IMR-90 (cell line): ENCODE data around the gene VMO1. TPM values are rescaled to one million over a fixed set of nuclear protein-coding genes. Genes with fewer than 3 reads are reported as not detected.

Experiments used
- ATAC-seq: fragments of 200-7000 bp; cut with Tn5 transposase; 2 replicates; pipeline ENCODE4 v1.9.1; 2020; ENCODE audit warnings: low read depth, mild to moderate bottlenecking, moderate library complexity
- BruUV-seq: library from RNA; stranded (reverse); fragments of 400-500 nt; replicated peaks from 2 replicates; lab custom pipeline; 2021; lab: Mats Ljungman, UMichigan
- CTCF ChIA-PET: fragments of 300-600 bp; formaldehyde crosslinking; extraction: SDS; loops from one replicate; lab custom pipeline; 2021; ENCODE audit warnings: antibody characterized with exemption; lab: Yijun Ruan, JAX
- POLR2A ChIA-PET: fragments of 300-600 bp; sonication (Branson Sonifier 250); formaldehyde crosslinking; loops from one replicate; lab custom pipeline; 2022; ENCODE audit warnings: antibody characterized with exemption; ENCODE audit not compliant: unreplicated experiment; lab: Charles Lee
- DNase-seq: peaks from one replicate; pipeline ENCODE4 v3.0.0; 2013
- H2AFZ ChIP-seq: replicated peaks from 2 replicates; pipeline ENCODE3; 2013; ENCODE audit warnings: low read length, mild to moderate bottlenecking; ENCODE audit not compliant: poor library complexity
- H2AK5ac ChIP-seq: 2 replicates; pipeline ENCODE4 v1.6.1; 2013; ENCODE audit warnings: low read depth, low read length, inconsistent platforms
- H2AK9ac ChIP-seq: replicated peaks from 2 replicates; pipeline ENCODE3; 2013; ENCODE audit warnings: mild to moderate bottlenecking, low read depth, low read length, moderate library complexity; ENCODE audit not compliant: poor library complexity
- H2BK120ac ChIP-seq: 2 replicates; pipeline ENCODE4 v1.6.1; 2013; ENCODE audit warnings: low read depth, low read length, inconsistent platforms
- H2BK15ac ChIP-seq: 3 replicates; pipeline ENCODE4 v1.6.1; 2013; ENCODE audit warnings: low read depth, low read length, inconsistent platforms
- H2BK20ac ChIP-seq: 2 replicates; pipeline ENCODE4 v1.6.1; 2013; ENCODE audit warnings: low read depth, mild to moderate bottlenecking, inconsistent platforms, low read length, moderate library complexity
- H2BK5ac ChIP-seq: 2 replicates; pipeline ENCODE4 v1.6.1; 2013; ENCODE audit warnings: mild to moderate bottlenecking, low read depth, low read length, inconsistent platforms; ENCODE audit not compliant: poor library complexity, severe bottlenecking
- H3K14ac ChIP-seq: replicated peaks from 2 replicates; pipeline ENCODE4 v1.6.1; 2013; ENCODE audit warnings: low read depth, low read length, inconsistent platforms
- H3K18ac ChIP-seq: 2 replicates; pipeline ENCODE4 v1.6.1; 2013; ENCODE audit warnings: low read depth, low read length, control low read depth
- H3K23ac ChIP-seq: 2 replicates; pipeline ENCODE4 v1.6.1; 2013; ENCODE audit warnings: low read depth, low read length, inconsistent platforms
- H3K27ac ChIP-seq: 2 replicates; pipeline ENCODE4 v1.5.1; 2013; ENCODE audit warnings: mild to moderate bottlenecking, control low read depth, low read length; ENCODE audit not compliant: insufficient read depth
- H3K27me3 ChIP-seq: 2 replicates; pipeline ENCODE4 v1.6.1; 2013; ENCODE audit warnings: low read length; ENCODE audit not compliant: control insufficient read depth, insufficient read depth
- H3K36me3 ChIP-seq: 2 replicates; pipeline ENCODE4 v1.6.1; 2013; ENCODE audit warnings: low read length, mixed read lengths; ENCODE audit not compliant: control insufficient read depth, insufficient read depth
- H3K4ac ChIP-seq: 2 replicates; pipeline ENCODE4 v1.6.1; 2013; ENCODE audit warnings: low read depth, low read length, inconsistent platforms
- H3K4me1 ChIP-seq: 2 replicates; pipeline ENCODE4 v1.6.1; 2013; ENCODE audit warnings: low read length, mixed read lengths; ENCODE audit not compliant: control insufficient read depth, insufficient read depth
- H3K4me2 ChIP-seq: 2 replicates; pipeline ENCODE4 v1.6.1; 2013; ENCODE audit warnings: low read depth, mild to moderate bottlenecking, control low read depth, low read length, moderate library complexity
- H3K4me3 ChIP-seq: 2 replicates; pipeline ENCODE4 v1.5.1; 2013; ENCODE audit warnings: low read depth, mild to moderate bottlenecking, control low read depth, low read length, moderate library complexity; ENCODE audit not compliant: insufficient read depth
- H3K56ac ChIP-seq: 2 replicates; pipeline ENCODE4 v1.6.1; 2013; ENCODE audit warnings: low read length, inconsistent platforms; ENCODE audit not compliant: insufficient read depth; ENCODE audit errors: extremely low read depth
- H3K79me1 ChIP-seq, 2 experiments: 2 replicates each; pipeline ENCODE4 v1.6.1; 2013; ENCODE audit warnings: low read length in 2 of 2, inconsistent platforms in 1 of 2, low read depth in 1 of 2
- H3K9ac ChIP-seq: 2 replicates; pipeline ENCODE4 v1.6.1; 2013; ENCODE audit warnings: low read depth, low read length, control low read depth
- H3K9me1 ChIP-seq: 2 replicates; pipeline ENCODE4 v1.6.1; 2013; ENCODE audit warnings: low read length, inconsistent platforms; ENCODE audit not compliant: insufficient read depth
- H3K9me3 ChIP-seq: 2 replicates; pipeline ENCODE4 v1.6.1; 2013; ENCODE audit warnings: low read length; ENCODE audit not compliant: control insufficient read depth, insufficient read depth
- H4K20me1 ChIP-seq: 2 replicates; pipeline ENCODE4 v1.6.1; 2013; ENCODE audit warnings: low read length, inconsistent platforms; ENCODE audit not compliant: insufficient read depth
- H4K5ac ChIP-seq: 2 replicates; pipeline ENCODE4 v1.6.1; 2013; ENCODE audit warnings: mild to moderate bottlenecking, low read depth, low read length, control low read depth
- H4K8ac ChIP-seq, 2 experiments: 2 replicates each; pipeline ENCODE4 v1.6.1; 2013; ENCODE audit warnings: low read depth in 2 of 2, low read length in 2 of 2, control low read depth in 1 of 2, inconsistent platforms in 1 of 2
- H4K91ac ChIP-seq: 2 replicates; pipeline ENCODE4 v1.6.1; 2013; ENCODE audit warnings: low read depth, low read length, inconsistent platforms; ENCODE audit not compliant: insufficient read depth
- CHD1 ChIP-seq: IDR thresholded peaks from 2 replicates; pipeline ENCODE4 v1.6.1; 2012; ENCODE audit warnings: low read depth, low read length, improper control_type of control experiment
- MAZ ChIP-seq: IDR thresholded peaks from 2 replicates; pipeline ENCODE4 v1.6.1; 2012; ENCODE audit warnings: low read depth, mild to moderate bottlenecking, low read length, improper control_type of control experiment, moderate library complexity, borderline replicate concordance
- POLR2A ChIP-seq: IDR thresholded peaks from 2 replicates; pipeline ENCODE4 v1.6.1; 2012; ENCODE audit warnings: mild to moderate bottlenecking, low read depth, low read length
- RCOR1 ChIP-seq: IDR thresholded peaks from 2 replicates; pipeline ENCODE4 v1.6.1; 2012; ENCODE audit warnings: mild to moderate bottlenecking, low read length, improper control_type of control experiment; ENCODE audit not compliant: insufficient replicate concordance
- RFX5 ChIP-seq: IDR thresholded peaks from 2 replicates; pipeline ENCODE4 v1.8.0; 2012; ENCODE audit warnings: low read depth, mild to moderate bottlenecking, low read length, moderate library complexity
- WGBS, 2 experiments: methylation state at CpG; one replicate each; pipeline versions ENCODE4 v1.1.5 to v1.1.7; 2013; ENCODE audit warnings: missing lambda C conversion rate in 2 of 2; ENCODE audit not compliant: insufficient read length in 1 of 2; ENCODE audit errors: extremely low coverage in 2 of 2; 5-methylcytosine and 5-hydroxymethylcytosine counted together
- dilution Hi-C: fragments of 300-500 bp; cut with HindIII; formaldehyde crosslinking; loops from one replicate; pipeline ENCODE4 v1.14.3; 2018; ENCODE audit warnings: low sequenced_read_pairs; ENCODE audit not compliant: unreplicated experiment
- in situ Hi-C: fragments of 300-500 bp; cut with MboI; formaldehyde crosslinking; loops from 3 replicates; pipeline ENCODE4 v1.14.3; 2019; ENCODE audit warnings: low sequenced_read_pairs, inconsistent platforms, mixed read lengths
- intact Hi-C: fragments of 100-400 bp; cut with micrococcal nuclease; formaldehyde crosslinking; loops from 2 replicates; pipeline ENCODE4 v1.10.0; 2022
- polyA plus RNA-seq, 3 experiments: library from polyadenylated mRNA; depleted of rRNA; stranded (reverse); fragments of >200 nt; gene quantifications; 2 replicates each; pipeline ENCODE4 v1.2.3, GENCODE V29; 2012; ENCODE audit warnings: low replicate concordance in 1 of 3
- total RNA-seq: library from RNA; depleted of rRNA; stranded (reverse); fragments of >200 nt; gene quantifications from 2 replicates; pipeline ENCODE4 v1.2.3, GENCODE V29; 2012
- TF ChIP-seq, protein P1 (sequence below): conservative IDR thresholded peaks from 2 replicates; pipeline ENCODE4 v1.5.1; 2012; ENCODE audit warnings: mild to moderate bottlenecking, low read depth, low read length, improper control_type of control experiment
- TF ChIP-seq, protein P2 (sequence below): fragments of 150-350 bp; IDR thresholded peaks from 2 replicates; pipeline ENCODE4 v1.6.1; 2016; ENCODE audit warnings: low read depth, mild to moderate bottlenecking, low read length, moderate library complexity, borderline replicate concordance

VMO1 gene
- total and polyA plus RNA-seq, 2 of the 4 experiments (the other 2 are of a cell fraction): 0.14 TPM; not detected in 1

DNA sequence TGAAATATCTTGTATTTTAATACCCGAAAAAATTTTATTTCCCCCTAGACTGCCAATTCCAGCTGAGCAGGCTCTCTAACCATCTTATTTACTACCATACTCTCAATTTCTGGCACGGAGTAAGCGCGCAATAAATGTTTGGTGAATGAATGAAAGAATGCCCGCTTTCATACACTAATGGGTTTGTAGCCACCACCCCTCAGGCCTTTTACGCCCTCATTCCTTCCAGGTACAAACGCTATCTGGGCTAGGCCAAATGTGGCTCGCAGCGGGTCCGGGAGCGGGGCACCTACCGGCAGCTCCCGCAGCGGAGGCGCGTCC lies 20.3 kb upstream of the VMO1 start:
- peak overlapping the region in 1 of 2 experiments; percentile 54; a peak in 3 of 4 replicates for H4K8ac ChIP-seq
- peak overlapping the region; percentile 78; the same call in 1 of the 2 replicates for H3K56ac ChIP-seq
- no peaks in the 10 kb centered on the region for H4K20me1 ChIP-seq
- H2BK5ac ChIP-seq: no peak overlapping the region
- H2AK9ac ChIP-seq: peak overlapping the region; percentile 60
- no peak overlapping the region for H2BK15ac ChIP-seq
- POLR2A ChIA-PET: no interaction called here
- no peaks in the 10 kb centered on the region for H3K9me3 ChIP-seq
- peak overlapping the region; percentile 87; the same call in 1 of the 2 replicates for H3K23ac ChIP-seq
- H3K27me3 ChIP-seq: no peaks in the 10 kb centered on the region
- in situ Hi-C loops: no loop called here
- peaks cover 18% of the 10 kb centered on the region for H3K36me3 ChIP-seq
- no peak overlapping the region for H2BK120ac ChIP-seq
- peaks cover 0 to 25% of the 10 kb centered on the region in 2 experiments; a peak in 3 of 4 replicates for H3K79me1 ChIP-seq
- DNase-seq: no peak
- CTCF ChIA-PET: interaction anchor here (1.7 kb wide), 1 partner anchor 10 kb away, joined by 5 read pairs; the partner anchor contains the start of gene PSMB6
- peak overlapping the region; percentile 96 for H3K9ac ChIP-seq
- no peak for ATAC-seq
- TF ChIP-seq POLR2A (no peak), RFX5 (no peak), MAZ (no peak), CHD1 (no peak), RCOR1 (no peak)
- TF ChIP-seq, protein P1, sequence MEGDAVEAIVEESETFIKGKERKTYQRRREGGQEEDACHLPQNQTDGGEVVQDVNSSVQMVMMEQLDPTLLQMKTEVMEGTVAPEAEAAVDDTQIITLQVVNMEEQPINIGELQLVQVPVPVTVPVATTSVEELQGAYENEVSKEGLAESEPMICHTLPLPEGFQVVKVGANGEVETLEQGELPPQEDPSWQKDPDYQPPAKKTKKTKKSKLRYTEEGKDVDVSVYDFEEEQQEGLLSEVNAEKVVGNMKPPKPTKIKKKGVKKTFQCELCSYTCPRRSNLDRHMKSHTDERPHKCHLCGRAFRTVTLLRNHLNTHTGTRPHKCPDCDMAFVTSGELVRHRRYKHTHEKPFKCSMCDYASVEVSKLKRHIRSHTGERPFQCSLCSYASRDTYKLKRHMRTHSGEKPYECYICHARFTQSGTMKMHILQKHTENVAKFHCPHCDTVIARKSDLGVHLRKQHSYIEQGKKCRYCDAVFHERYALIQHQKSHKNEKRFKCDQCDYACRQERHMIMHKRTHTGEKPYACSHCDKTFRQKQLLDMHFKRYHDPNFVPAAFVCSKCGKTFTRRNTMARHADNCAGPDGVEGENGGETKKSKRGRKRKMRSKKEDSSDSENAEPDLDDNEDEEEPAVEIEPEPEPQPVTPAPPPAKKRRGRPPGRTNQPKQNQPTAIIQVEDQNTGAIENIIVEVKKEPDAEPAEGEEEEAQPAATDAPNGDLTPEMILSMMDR: no peak
- TF ChIP-seq, protein P2, sequence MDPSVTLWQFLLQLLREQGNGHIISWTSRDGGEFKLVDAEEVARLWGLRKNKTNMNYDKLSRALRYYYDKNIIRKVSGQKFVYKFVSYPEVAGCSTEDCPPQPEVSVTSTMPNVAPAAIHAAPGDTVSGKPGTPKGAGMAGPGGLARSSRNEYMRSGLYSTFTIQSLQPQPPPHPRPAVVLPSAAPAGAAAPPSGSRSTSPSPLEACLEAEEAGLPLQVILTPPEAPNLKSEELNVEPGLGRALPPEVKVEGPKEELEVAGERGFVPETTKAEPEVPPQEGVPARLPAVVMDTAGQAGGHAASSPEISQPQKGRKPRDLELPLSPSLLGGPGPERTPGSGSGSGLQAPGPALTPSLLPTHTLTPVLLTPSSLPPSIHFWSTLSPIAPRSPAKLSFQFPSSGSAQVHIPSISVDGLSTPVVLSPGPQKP: no peak
- dilution Hi-C loops: no loop called here
- peak overlapping the region; percentile 57; the same call in 1 of the 2 replicates for H4K5ac ChIP-seq
- 0% methylated on average over 4 of the region's 16 CpGs; no CpG with 5 or more reads in 1 of the 2 experiments for WGBS, 2 experiments
- intact Hi-C loops: no loop called here
- 0 out of 2 replicates have a peak overlapping the region, but pooled peaks have one; percentile 56 for H3K4ac ChIP-seq
- no peaks in the 10 kb centered on the region for H3K9me1 ChIP-seq
- H2AFZ ChIP-seq: peak overlapping the region; percentile 94
- peak overlapping the region; percentile 97 for H3K4me3 ChIP-seq
- H3K27ac ChIP-seq: peak overlapping the region; percentile 78; the same call in 1 of the 2 replicates
- no peak overlapping the region for H4K91ac ChIP-seq
- H3K4me2 ChIP-seq: peak overlapping the region; percentile 99
- no peak overlapping the region for H3K18ac ChIP-seq
- H2BK20ac ChIP-seq: no peak overlapping the region
- H2AK5ac ChIP-seq: no peak overlapping the region
- H3K4me1 ChIP-seq: peaks cover 4% of the 10 kb centered on the region; the same call in 1 of the 2 replicates
- BruUV-seq: no TSS peak
- H3K14ac ChIP-seq: peak overlapping the region; percentile 43; the same call in 1 of the 2 replicates
